ENCODE data around the gene OCSTAMP. TPM values are rescaled to one million over a fixed set of nuclear protein-coding genes. Genes with fewer than 3 reads are reported as not detected.

OCSTAMP gene
- total RNA-seq, 4 donors from 2014 or later: not detected

- H3K9me3 ChIP-seq: no peaks in the 10 kb centered on the region
- H3K4me3 ChIP-seq: no peak overlapping the region
- 88 to 93% methylated on average over 3 of the region's 3 CpGs for WGBS, 2 donors
- no peak for DNase-seq (ENCODE audit: low spot score in 2 of 2)
- no peak for TF ChIP-seq POLR2A (IDR thresholded peaks at IDR 0.05)
- no peaks in the 10 kb centered on the region for H3K36me3 ChIP-seq
- no peaks in the 10 kb centered on the region for H3K27me3 ChIP-seq
- peaks cover 0 to 74% (median 14%) of the 10 kb centered on the region in 4 donors for H3K4me1 ChIP-seq
- H3K27ac ChIP-seq: peak overlapping the region in 2 of 4 donors; percentile 75 to 84
Observed at GRCh38 chr20:46572790-46573189, 22.3 kb upstream of the OCSTAMP start.

- H3K9me3 ChIP-seq: no peaks in the 10 kb centered on the region
- H3K27me3 ChIP-seq: no peaks in the 10 kb centered on the region
- no peaks in the 10 kb centered on the region for H3K36me3 ChIP-seq
- peaks cover 0 to 76% (median 14%) of the 10 kb centered on the region in 4 donors for H3K4me1 ChIP-seq
- H3K4me3 ChIP-seq: no peak overlapping the region
- 24 to 27% methylated on average over 7 to 8 of the region's 8 CpGs for WGBS, 2 donors
- H3K27ac ChIP-seq: peak overlapping the region in 3 of 4 donors; percentile 41 to 84 (median 75)
- DNase-seq (ENCODE audit: low spot score in 2 of 2): peak in 1 of 2 donors; percentile 21
- TF ChIP-seq CTCF (IDR thresholded peaks at IDR 0.05) (no peak), POLR2A (IDR thresholded peaks at IDR 0.05) (no peak), EP300 (IDR thresholded peaks at IDR 0.05) (peak in 1 of 2 donors; percentile 57)
Observed at GRCh38 chr20:46572153-46572552, 21.7 kb upstream of the OCSTAMP start.

- DNase-seq (ENCODE audit: low spot score in 2 of 2): no peak
- Histone ChIP-seq H3K4me1 (peaks cover 0 to 70% (median 13%) of the 10 kb centered on the region in 4 donors), H3K27me3 (no peaks in the 10 kb centered on the region), H3K4me3 (no peak overlapping the region), H3K9me3 (no peaks in the 10 kb centered on the region), H3K27ac (peak overlapping the region in 3 of 4 donors; percentile 41 to 84 (median 75)), H3K36me3 (no peaks in the 10 kb centered on the region)
- 93 to 100% methylated on average over 2 of the region's 2 CpGs for WGBS, 2 donors
- no peak for TF ChIP-seq POLR2A (IDR thresholded peaks at IDR 0.05)
- TF ChIP-seq EP300 (IDR thresholded peaks at IDR 0.05): no peak
- no peak for TF ChIP-seq CTCF (IDR thresholded peaks at IDR 0.05)
Observed at GRCh38 chr20:46571418-46571817, 21.0 kb upstream of the OCSTAMP start.

- H3K4me1 ChIP-seq: peaks cover 0 to 66% (median 11%) of the 10 kb centered on the region in 4 donors
- no peaks in the 10 kb centered on the region for H3K36me3 ChIP-seq
- TF ChIP-seq POLR2A (IDR thresholded peaks at IDR 0.05) (no peak), EP300 (IDR thresholded peaks at IDR 0.05) (no peak), CTCF (IDR thresholded peaks at IDR 0.05) (no peak)
- H3K9me3 ChIP-seq: no peaks in the 10 kb centered on the region
- peak overlapping the region in 1 of 4 donors; percentile 84 for H3K27ac ChIP-seq
- WGBS, 2 donors: 72 to 85% methylated on average over 5 of the region's 5 CpGs
- no peak for DNase-seq (ENCODE audit: low spot score in 2 of 2)
- no peaks in the 10 kb centered on the region for H3K27me3 ChIP-seq
- H3K4me3 ChIP-seq: no peak overlapping the region
Observed at GRCh38 chr20:46570956-46571355, 20.5 kb upstream of the OCSTAMP start.

GRCh38 chr20:46569961-46570360 lies 19.5 kb upstream of the OCSTAMP start:
- no peaks in the 10 kb centered on the region for H3K9me3 ChIP-seq
- WGBS, 2 donors: 91 to 94% methylated on average over 5 of the region's 5 CpGs
- H3K36me3 ChIP-seq: no peaks in the 10 kb centered on the region
- peak overlapping the region in 1 of 4 donors; percentile 78 for H3K27ac ChIP-seq
- no peak overlapping the region for H3K4me3 ChIP-seq
- TF ChIP-seq CTCF (IDR thresholded peaks at IDR 0.05) (no peak), POLR2A (IDR thresholded peaks at IDR 0.05) (no peak), EP300 (IDR thresholded peaks at IDR 0.05) (no peak)
- DNase-seq (ENCODE audit: low spot score in 2 of 2): no peak
- H3K4me1 ChIP-seq: peaks cover 0 to 56% (median 11%) of the 10 kb centered on the region in 4 donors
- H3K27me3 ChIP-seq: no peaks in the 10 kb centered on the region

Measured in tibial nerve (tissue), 4 donors.